NCI-H510A treated with DMSO at 0.1 percent for 48 hours (cell line): ENCODE data around the gene UROC1.

ENCODE experiments used
- DNase-seq: peaks from one replicate; lab custom pipeline; 2025; lab: John Stamatoyannopoulos, UW

UROC1 gene

GRCh38 chr3:126530171-126531050, 12.8 kb upstream of the UROC1 start:
- DNase-seq, result no peak

GRCh38 chr3:126529585-126530170, 12.1 kb upstream of the UROC1 start:
- DNase-seq, result no peak

GRCh38 chr3:126528800-126529541, 11.4 kb upstream of the UROC1 start:
- no peak for DNase-seq

- DNase-seq, result no peak
These were observed 10.8 kb upstream of the UROC1 start for GRCh38 chr3:126528419-126528799.

- no peak for DNase-seq
These were observed 10.1 kb upstream of the UROC1 start for GRCh38 chr3:126527455-126528211.

- no peak for DNase-seq
These were observed 9.4 kb upstream of the UROC1 start for GRCh38 chr3:126527006-126527405.

GRCh38 chr3:126526668-126527005, 9.1 kb upstream of the UROC1 start:
- DNase-seq, result no peak

- DNase-seq, result no peak
These were observed 8.5 kb upstream of the UROC1 start for GRCh38 chr3:126525853-126526667.

- no peak for DNase-seq
These were observed 7.7 kb upstream of the UROC1 start for GRCh38 chr3:126525091-126525852.

GRCh38 chr3:126524429-126524988, 6.9 kb upstream of the UROC1 start:
- no peak for DNase-seq

GRCh38 chr3:126523745-126524428, 6.3 kb upstream of the UROC1 start, which contains the start of gene CHST13:
Gene CHST13 (plus strand): TSS chr3:126524155. CDS start chr3:126524333, 178 bp downstream.
- peak; percentile 33 for DNase-seq

- DNase-seq, result peak; percentile 29
These were observed 4.8 kb upstream of the UROC1 start for GRCh38 chr3:126522363-126522788.

- no peak for DNase-seq
These were observed 3.7 kb upstream of the UROC1 start for GRCh38 chr3:126521122-126521891.

- DNase-seq, result no peak
These were observed 2.2 kb upstream of the UROC1 start for GRCh38 chr3:126519506-126520455.

- DNase-seq, result no peak
These were observed 1.2 kb upstream of the UROC1 start for GRCh38 chr3:126518779-126519177.

- DNase-seq, result no peak
These were observed 609 bp upstream of the UROC1 start for GRCh38 chr3:126517986-126518778.

GRCh38 chr3:126516936-126517290, 660 bp downstream of the UROC1 start:
- DNase-seq, result no peak
